HG03521 (cell line): ENCODE results near the gene BRAT1.
"Not testable (repeated sequence)": the region's sequence is repeated elsewhere in the genome, so short reads cannot be mapped to it uniquely, and the experiment has no call there.

Experiments
- ATAC-seq: cut with Tn5 transposase; IDR thresholded peaks from one replicate; pipeline ENCODE4 v1.9.1; 2021; ENCODE audit warnings: mild to moderate bottlenecking, moderate library complexity; ENCODE audit not compliant: unreplicated experiment

BRAT1 gene

DNA sequence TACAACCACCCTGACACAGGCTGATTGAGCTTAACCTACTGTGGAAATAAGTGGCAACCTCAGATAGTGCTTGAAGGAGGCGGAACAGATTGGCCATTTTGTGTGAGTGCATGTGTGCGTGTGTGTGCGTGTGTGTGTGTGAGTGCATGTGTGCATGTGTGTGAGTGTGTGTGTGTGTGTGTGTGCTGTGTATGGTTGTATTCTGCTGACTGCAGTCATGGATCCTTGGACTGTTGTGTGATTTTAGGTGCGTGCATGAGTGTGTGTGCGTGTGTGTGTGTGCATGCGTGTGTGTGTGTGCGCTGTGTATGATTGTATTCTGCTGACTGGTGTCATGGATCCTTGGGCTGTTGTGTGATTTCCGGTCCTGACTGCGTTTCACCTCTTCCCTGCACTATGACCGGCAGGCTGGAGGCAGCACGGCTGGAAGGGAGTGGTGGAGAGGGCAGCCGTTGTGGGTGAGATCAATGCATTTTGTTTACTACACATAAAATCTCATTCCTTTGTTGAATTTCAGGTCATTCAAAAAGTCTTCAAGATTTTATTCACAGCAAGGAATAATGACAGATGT is 9.7 kb upstream of the BRAT1 start:
- ATAC-seq = no peak

DNA sequence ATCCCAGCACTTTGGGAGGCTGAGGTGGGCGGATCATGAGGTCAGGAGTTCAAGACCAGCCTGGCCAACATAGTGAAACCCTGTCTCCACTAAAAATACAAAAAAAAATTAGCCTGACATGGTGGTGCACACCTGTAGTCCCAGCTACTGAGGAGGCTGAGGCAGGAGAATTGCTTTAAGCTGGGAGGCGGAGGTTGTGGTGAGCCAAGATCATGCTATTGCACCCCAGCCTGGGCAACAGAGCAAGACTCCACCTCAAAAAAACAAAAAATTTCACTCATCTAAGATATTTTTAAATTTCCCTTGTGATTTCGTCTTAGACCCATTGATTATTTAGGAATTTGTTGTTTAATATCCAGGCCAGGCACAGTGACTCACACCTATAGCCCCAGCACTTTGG is 8.6 kb upstream of the BRAT1 start:
- ATAC-seq = not testable (repeated sequence)

GRCh38 chr7:2559283-2559950 is 4.1 kb upstream of the BRAT1 start:
- ATAC-seq = peak; percentile 6

- ATAC-seq = peak; percentile 56
These were observed 3.4 kb upstream of the BRAT1 start, which contains the start of gene IQCE for GRCh38 chr7:2558629-2559282. Gene IQCE, plus strand, starts transcription at chr7:2558979. Its CDS starts 203 bp downstream, at chr7:2559182.

DNA sequence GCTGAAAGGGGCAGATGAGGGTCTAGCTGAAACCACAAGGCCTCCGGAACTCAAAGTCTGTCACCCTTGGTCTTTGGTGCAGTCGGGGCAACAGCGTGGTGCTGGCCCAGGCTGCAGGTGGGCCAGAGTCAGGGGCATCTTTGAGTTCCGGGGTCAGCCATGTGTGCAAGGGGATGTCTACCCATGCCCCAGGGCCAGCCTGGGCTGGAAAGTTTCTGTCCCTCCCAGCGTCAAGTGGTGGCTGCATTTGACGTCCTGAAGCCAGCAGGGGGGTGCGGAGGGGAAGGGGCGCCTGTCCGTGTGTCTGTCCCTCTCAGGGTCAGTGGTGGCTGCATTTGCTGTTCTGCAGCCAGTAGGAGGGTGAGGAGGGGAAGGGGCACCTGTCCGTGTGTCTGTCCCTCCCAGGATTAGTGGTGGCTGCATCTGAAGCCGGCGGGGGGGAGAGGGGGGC is 638 bp downstream of the BRAT1 start:
- ATAC-seq = no peak

DNA sequence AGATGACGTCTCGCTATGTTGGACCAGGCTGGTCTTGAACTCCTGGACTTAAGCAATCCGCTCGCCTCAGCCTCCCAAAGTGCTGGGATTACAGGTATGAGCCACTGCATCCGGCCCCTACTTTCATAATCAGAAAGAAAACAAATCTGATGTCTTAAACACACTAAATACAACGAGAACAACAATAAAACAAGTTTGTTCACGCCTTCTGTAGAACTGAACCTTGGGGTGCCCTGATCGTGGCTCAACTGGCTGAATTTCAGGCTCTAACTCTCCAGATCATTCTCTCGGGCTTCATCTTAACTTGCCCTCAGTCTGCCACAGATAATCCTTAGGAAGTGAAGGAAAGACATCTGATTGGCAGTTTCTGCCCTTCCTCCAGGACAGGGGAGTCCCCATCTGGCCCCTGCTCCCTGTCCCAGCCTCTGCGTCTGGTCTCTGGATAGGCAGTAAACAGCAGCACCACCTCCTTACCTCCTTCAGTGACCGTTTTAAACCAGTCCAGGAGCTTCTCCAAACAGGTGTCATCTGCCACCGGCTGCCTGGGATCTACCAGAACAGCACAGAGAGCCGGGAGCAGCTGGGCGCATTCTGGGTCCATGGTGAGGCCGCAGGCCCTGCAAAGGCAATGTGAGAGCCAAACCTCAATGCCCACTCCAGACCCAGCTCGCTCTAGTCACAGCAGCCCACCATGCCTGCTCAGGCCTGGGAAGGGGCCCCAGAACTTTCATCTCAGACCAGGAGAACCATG is 1.3 kb downstream of the BRAT1 start:
- ATAC-seq = no peak

DNA sequence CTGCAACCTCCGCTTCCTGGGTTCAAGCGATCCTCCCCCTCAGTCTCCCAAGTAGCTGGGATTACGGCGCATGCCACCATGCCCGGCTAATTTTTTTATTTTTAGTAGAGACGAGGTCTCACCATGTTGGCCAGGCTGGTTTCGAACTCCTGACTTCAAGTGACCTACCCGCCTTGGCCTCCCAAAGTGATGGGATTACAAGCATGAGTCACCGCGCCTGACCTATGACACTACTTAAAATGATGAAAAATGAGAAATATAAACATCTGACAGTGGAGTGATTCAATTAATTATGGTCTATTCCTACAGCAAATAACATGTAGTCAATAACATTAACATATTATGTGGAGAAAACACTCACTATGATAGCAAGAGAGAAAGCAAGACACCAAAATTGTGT is 2.2 kb downstream of the BRAT1 start:
- ATAC-seq = no peak

- ATAC-seq = no peak
These were observed 3.9 kb downstream of the BRAT1 start for GRCh38 chr7:2551418-2551817.

GRCh38 chr7:2546776-2547586 is 8.3 kb downstream of the BRAT1 start:
- no peak for ATAC-seq

- no peak for ATAC-seq
These were observed 9.4 kb downstream of the BRAT1 start for GRCh38 chr7:2545746-2546425.

- ATAC-seq = no peak
These were observed 10.7 kb downstream of the BRAT1 start for GRCh38 chr7:2544541-2545188.

GRCh38 chr7:2542916-2543871 is 12.1 kb downstream of the BRAT1 start:
- no peak for ATAC-seq

GRCh38 chr7:2542011-2542915 is 13.1 kb downstream of the BRAT1 start:
- ATAC-seq = no peak

GRCh38 chr7:2541291-2542010 is 13.9 kb downstream of the BRAT1 start:
- no peak for ATAC-seq

- ATAC-seq = no peak
These were observed 14.7 kb downstream of the BRAT1 start for GRCh38 chr7:2540641-2541051.

DNA sequence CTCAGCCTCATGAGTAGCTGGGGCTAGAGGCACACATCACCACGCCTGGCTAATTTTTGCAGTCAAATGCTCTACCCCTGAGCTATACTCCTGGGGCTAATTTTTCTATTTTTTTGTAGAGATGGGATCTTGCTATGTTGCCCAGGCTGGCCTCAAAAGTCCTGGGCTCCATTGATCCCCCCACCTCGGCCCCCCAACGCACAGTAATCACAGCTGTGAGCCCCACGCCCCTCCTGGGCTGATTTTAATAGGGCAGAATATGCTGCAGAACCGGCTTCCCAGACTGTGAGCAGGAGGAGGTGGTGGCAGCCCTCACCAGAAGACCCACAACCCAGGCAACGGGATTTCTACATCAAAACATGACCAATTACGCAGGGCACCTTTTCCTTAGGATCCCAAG is 15.2 kb downstream of the BRAT1 start:
- no peak for ATAC-seq
